A673 (cell line): ENCODE measurements around the gene IER5L. TPM values are rescaled to one million over a fixed set of nuclear protein-coding genes. Genes with fewer than 3 reads are reported as not detected.

Source experiments
- BruUV-seq: library from RNA; stranded (reverse); fragments of 400-500 nt; replicated peaks from 2 replicates; lab custom pipeline; 2021; lab: Mats Ljungman, UMichigan
- CTCF ChIA-PET: fragments of 300-600 bp; sonication (Branson Sonifier 250); formaldehyde crosslinking; loops from one replicate; lab custom pipeline; 2022; ENCODE audit warnings: antibody characterized with exemption; lab: Charles Lee
- POLR2A ChIA-PET: fragments of 300-600 bp; sonication (Branson Sonifier 250); formaldehyde crosslinking; loops from one replicate; lab custom pipeline; 2022; ENCODE audit warnings: antibody characterized with exemption; ENCODE audit not compliant: low non-redundant PET; lab: Charles Lee
- DNase-seq: peaks from one replicate; pipeline ENCODE4 v3.0.0-alpha.2; 2015; ENCODE audit warnings: low spot score
- H3K27ac ChIP-seq: fragments of 200-600 bp; sonication (generic); 2 replicates; pipeline ENCODE4 v1.5.1; 2016; ENCODE audit warnings: mixed run types, low read depth, mild to moderate bottlenecking, mixed read lengths, antibody characterized with exemption, low read length; ENCODE audit not compliant: poor library complexity, severe bottlenecking
- H3K27me3 ChIP-seq: fragments of 200-600 bp; sonication (generic); replicated peaks from 2 replicates; pipeline ENCODE4 v1.6.1; 2017; ENCODE audit warnings: mixed run types, low read depth, mild to moderate bottlenecking, mixed read lengths, antibody characterized with exemption, low read length; ENCODE audit not compliant: insufficient read depth, poor library complexity
- H3K36me3 ChIP-seq: fragments of 200-600 bp; sonication (generic); 2 replicates; pipeline ENCODE4 v1.6.1; 2016; ENCODE audit warnings: mixed run types, mild to moderate bottlenecking, mixed read lengths, antibody characterized with exemption, low read length; ENCODE audit not compliant: insufficient read depth, poor library complexity, severe bottlenecking
- H3K4me1 ChIP-seq: fragments of 200-600 bp; sonication (generic); 2 replicates; pipeline ENCODE4 v1.6.1; 2017; ENCODE audit warnings: mixed run types, mild to moderate bottlenecking, mixed read lengths, antibody characterized with exemption, low read length; ENCODE audit not compliant: insufficient read depth, poor library complexity, severe bottlenecking
- H3K4me3 ChIP-seq: fragments of 200-600 bp; sonication (generic); 2 replicates; pipeline ENCODE4 v1.5.1; 2016; ENCODE audit warnings: low read depth, mixed run types, mild to moderate bottlenecking, mixed read lengths, low read length; ENCODE audit not compliant: poor library complexity, severe bottlenecking
- H3K9me3 ChIP-seq: fragments of 200-600 bp; sonication (generic); 2 replicates; pipeline ENCODE4 v1.6.1; 2016; ENCODE audit warnings: mixed run types, low read depth, mild to moderate bottlenecking, mixed read lengths, antibody characterized with exemption, low read length; ENCODE audit not compliant: poor library complexity, severe bottlenecking
- CTCF ChIP-seq: fragments of 300-800, 200-600 bp; sonication (generic); conservative IDR thresholded peaks from 2 replicates; pipeline ENCODE4 v1.5.1; 2017; ENCODE audit warnings: low read depth, mild to moderate bottlenecking, antibody characterized with exemption, low read length, moderate library complexity, mixed read lengths
- EZH2 ChIP-seq: fragments of 200-600 bp; sonication (generic); IDR thresholded peaks from 2 replicates; pipeline ENCODE4 v1.6.1; 2017; ENCODE audit warnings: borderline replicate concordance, low read depth, mild to moderate bottlenecking, mixed read lengths, antibody characterized with exemption, low read length; ENCODE audit not compliant: poor library complexity, severe bottlenecking
- intact Hi-C: fragments of 100-400 bp; cut with micrococcal nuclease; formaldehyde crosslinking; loops from one replicate; pipeline ENCODE4 v1.10.0; 2022; ENCODE audit not compliant: unreplicated experiment
- total RNA-seq: library from RNA; stranded (reverse); gene quantifications from 2 replicates; pipeline ENCODE4 v1.2.3, GENCODE V29; 2021

Gene IER5L
- total RNA-seq, 1 experiment from 2014 or later, result 14.0 TPM

DNA sequence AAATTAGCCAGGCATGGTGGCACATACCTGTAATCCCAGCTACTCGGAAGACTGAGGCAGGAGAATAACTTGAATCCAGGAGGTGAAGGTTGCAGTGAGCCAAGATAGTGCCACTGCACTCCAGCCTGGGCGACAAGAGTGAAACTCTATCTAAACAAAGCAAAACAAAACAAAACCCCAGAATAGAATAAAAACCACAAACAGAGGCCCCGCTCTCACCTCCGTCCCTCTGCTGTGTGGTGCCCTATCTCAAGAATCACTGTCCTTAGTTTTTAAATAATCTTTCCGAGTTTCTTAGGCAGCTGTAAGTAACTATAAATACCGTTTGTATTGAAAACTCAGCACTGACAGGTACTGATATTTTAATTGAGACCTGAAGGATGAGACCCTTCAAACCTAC is 42.7 kb upstream of the IER5L start:
- TF ChIP-seq EZH2 (no peak), CTCF (no peak)
- POLR2A ChIA-PET, result no interaction called here
- intact Hi-C loops, result no loop called here

DNA sequence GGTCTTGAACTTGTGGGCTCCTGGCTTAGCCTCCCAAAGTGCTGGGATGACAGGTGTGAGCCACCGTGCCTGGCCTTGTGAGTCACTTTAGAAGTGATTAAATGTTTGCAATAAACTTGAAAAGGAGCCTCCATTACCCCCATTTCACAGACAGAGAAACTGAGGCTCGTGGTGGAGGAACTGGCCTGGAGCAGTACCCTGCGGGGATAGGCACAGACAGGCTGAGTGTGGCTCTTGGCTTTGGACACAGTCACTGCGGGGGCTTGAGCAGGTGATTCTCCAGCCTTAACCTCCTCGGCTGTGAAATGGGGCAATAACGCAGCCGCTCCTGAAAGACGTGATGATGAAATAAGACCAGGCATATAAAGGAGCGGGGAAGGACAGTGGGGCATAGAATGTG is 40.9 kb upstream of the IER5L start:
- H3K36me3 ChIP-seq, result no peaks in the 10 kb centered on the region
- no peak for TF ChIP-seq CTCF
- DNase-seq, result no peak
- no peaks in the 10 kb centered on the region for H3K27me3 ChIP-seq
- intact Hi-C loops, result no loop called here
- POLR2A ChIA-PET, result no interaction called here
- CTCF ChIA-PET, result no interaction called here
- H3K4me3 ChIP-seq, result no peak overlapping the region
- H3K4me1 ChIP-seq, result no peaks in the 10 kb centered on the region
- H3K9me3 ChIP-seq, result no peaks in the 10 kb centered on the region
- H3K27ac ChIP-seq, result no peak overlapping the region
- no TSS peak for BruUV-seq

More for the DNA sequence above, 42.7 kb upstream of the IER5L start:
- Histone ChIP-seq H3K36me3 (no peaks in the 10 kb centered on the region), H3K27me3 (no peaks in the 10 kb centered on the region), H3K9me3 (no peaks in the 10 kb centered on the region), H3K4me1 (peaks cover 8% of the 10 kb centered on the region), H3K27ac (no peak overlapping the region), H3K4me3 (no peak overlapping the region)
- CTCF ChIA-PET, result interaction anchor here (0.7 kb wide), 1 partner anchor 966 kb away, joined by 6 read pairs; no protein-coding TSS in a partner anchor
- DNase-seq, result no peak
- BruUV-seq, result no TSS peak

- H3K36me3 ChIP-seq, result no peaks in the 10 kb centered on the region
- no peak for DNase-seq
- no peak overlapping the region for H3K27ac ChIP-seq
- H3K4me1 ChIP-seq, result no peaks in the 10 kb centered on the region
- no peaks in the 10 kb centered on the region for H3K27me3 ChIP-seq
- no TSS peak for BruUV-seq
- H3K4me3 ChIP-seq, result no peak overlapping the region
- POLR2A ChIA-PET, result no interaction called here
- TF ChIP-seq CTCF (no peak), EZH2 (no peak)
- CTCF ChIA-PET, result no interaction called here
- intact Hi-C loops, result no loop called here
- no peaks in the 10 kb centered on the region for H3K9me3 ChIP-seq
Measured at GRCh38 chr9:129218272-129218625, 40.2 kb upstream of the IER5L start.
